ENCODE measurements around the gene PRDM11.

GRCh38 chr11:45224766-45225165 lies 78.3 kb downstream of the PRDM11 start:
- no peak for TF ChIP-seq POLR2A (IDR thresholded peaks at IDR 0.05)
- TF ChIP-seq CTCF (IDR thresholded peaks at IDR 0.05), result no peak

Data from body of pancreas (tissue), 4 donors.